ENCODE data around the gene COL23A1. TPM values are rescaled to one million over a fixed set of nuclear protein-coding genes. Genes with fewer than 3 reads are reported as not detected.

The COL23A1 gene
- total and polyA plus RNA-seq, 2 of the 8 experiments (the other 6 are each of a cell fraction or from before 2014, with no cell fraction given) = 3.1 to 4.7 TPM

DNA sequence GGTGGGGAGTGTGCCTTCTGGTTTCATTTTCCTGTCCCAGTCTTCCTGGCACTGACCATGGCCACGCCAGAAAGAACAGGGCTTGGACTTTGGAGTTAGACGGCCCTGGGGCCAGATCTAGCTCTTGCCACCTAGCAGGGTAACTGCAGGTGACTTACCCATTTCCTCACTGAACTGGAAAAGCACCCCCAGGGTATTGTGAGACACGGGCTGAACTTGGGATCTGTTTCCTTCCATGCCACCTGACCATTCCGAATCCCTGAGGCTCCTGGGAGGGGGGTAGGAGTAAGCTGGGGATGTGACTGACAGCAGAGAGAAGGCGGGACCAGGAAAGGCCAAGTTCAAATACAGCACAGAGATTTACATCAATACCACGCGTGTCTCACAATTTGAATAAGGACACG is 376.4 kb downstream of the COL23A1 start (continued):
- no peak for TF ChIP-seq SRF (IDR thresholded peaks at IDR 0.05; ENCODE audit: low read depth, low read length)
- TF ChIP-seq BACH1 (IDR thresholded peaks at IDR 0.05; ENCODE audit: low read length) = no peak

Measured in H1 (cell line).